ENCODE data around the gene PLCB2. TPM values are rescaled to one million over a fixed set of nuclear protein-coding genes. Genes with fewer than 3 reads are reported as not detected.

PLCB2 gene
- total and polyA plus RNA-seq, 5 experiments from 2014 or later = 14.5 to 166 (median 23.0) TPM

- Mint-ChIP-seq H3K36me3 (no peaks in the 10 kb centered on the region), H3K27ac (peak overlapping the region in 1 of 10 donors; percentile 43), H3K27me3 (no peaks in the 10 kb centered on the region), H3K4me3 (no peak overlapping the region), H3K4me1 (peaks cover 0 to 6% (median 2%) of the 10 kb centered on the region in 4 donors), H3K9me3 (no peaks in the 10 kb centered on the region)
- no peak for DNase-seq
- POLR2A ChIA-PET = no interaction called here
- ATAC-seq = no peak
Observed at GRCh38 chr15:40346579-40347558, 39.1 kb upstream of the PLCB2 start.

GRCh38 chr15:40345867-40346578 is 38.3 kb upstream of the PLCB2 start:
- no peaks in the 10 kb centered on the region for H3K27me3 Mint-ChIP-seq
- peaks cover 0 to 6% (median 2%) of the 10 kb centered on the region in 4 donors for H3K4me1 Mint-ChIP-seq
- DNase-seq (no peak), ATAC-seq (no peak)
- H3K9me3 Mint-ChIP-seq = no peaks in the 10 kb centered on the region
- H3K27ac Mint-ChIP-seq = no peak overlapping the region
- H3K4me3 Mint-ChIP-seq = no peak overlapping the region
- POLR2A ChIA-PET = interaction anchor here (1.7 kb wide), 1 partner anchor 22 kb away, joined by 5 read pairs; no protein-coding TSS in a partner anchor
- no peaks in the 10 kb centered on the region for H3K36me3 Mint-ChIP-seq

GRCh38 chr15:40345225-40345866 is 37.6 kb upstream of the PLCB2 start:
- H3K4me3 Mint-ChIP-seq = no peak overlapping the region
- no peak overlapping the region for H3K27ac Mint-ChIP-seq
- ATAC-seq (no peak), DNase-seq (no peak)
- POLR2A ChIA-PET = interaction anchor here (1.7 kb wide), 1 partner anchor 22 kb away, joined by 5 read pairs; no protein-coding TSS in a partner anchor
- no peaks in the 10 kb centered on the region for H3K36me3 Mint-ChIP-seq
- no peaks in the 10 kb centered on the region for H3K9me3 Mint-ChIP-seq
- H3K4me1 Mint-ChIP-seq = peaks cover 0 to 6% (median 2%) of the 10 kb centered on the region in 4 donors
- H3K27me3 Mint-ChIP-seq = no peaks in the 10 kb centered on the region

GRCh38 chr15:40344631-40345120 is 36.9 kb upstream of the PLCB2 start:
- Mint-ChIP-seq H3K9me3 (no peaks in the 10 kb centered on the region), H3K27ac (no peak overlapping the region), H3K36me3 (no peaks in the 10 kb centered on the region), H3K4me1 (peaks cover 0 to 6% (median 2%) of the 10 kb centered on the region in 4 donors), H3K27me3 (no peaks in the 10 kb centered on the region), H3K4me3 (no peak overlapping the region)
- peak; percentile 92 to 98 for ATAC-seq
- DNase-seq = peak; percentile 49 to 81 (median 68)
- POLR2A ChIA-PET = interaction anchor here (1.6 to 1.7 kb wide), 2 partner anchors 23 to 77 kb away, joined by 5 read pairs; no protein-coding TSS in a partner anchor

GRCh38 chr15:40344217-40344616 is 36.5 kb upstream of the PLCB2 start:
- Mint-ChIP-seq H3K9me3 (no peaks in the 10 kb centered on the region), H3K27ac (peak overlapping the region in 1 of 10 donors; percentile 21), H3K36me3 (no peaks in the 10 kb centered on the region), H3K27me3 (no peaks in the 10 kb centered on the region), H3K4me3 (no peak overlapping the region), H3K4me1 (peaks cover 0 to 6% (median 2%) of the 10 kb centered on the region in 4 donors)
- DNase-seq (no peak), ATAC-seq (no peak)
- POLR2A ChIA-PET = interaction anchor here (1.6 to 1.7 kb wide), 2 partner anchors 23 to 78 kb away, joined by 5 read pairs; no protein-coding TSS in a partner anchor

- ATAC-seq (no peak), DNase-seq (no peak)
- Mint-ChIP-seq H3K27ac (peak overlapping the region in 1 of 10 donors; percentile 47), H3K4me1 (peaks cover 0 to 5% (median 2%) of the 10 kb centered on the region in 4 donors), H3K27me3 (no peaks in the 10 kb centered on the region), H3K4me3 (no peak overlapping the region), H3K36me3 (no peaks in the 10 kb centered on the region), H3K9me3 (no peaks in the 10 kb centered on the region)
- POLR2A ChIA-PET = interaction anchor here (0.8 to 1.6 kb wide), 2 partner anchors 51 to 78 kb away, joined by 4 to 5 read pairs; no protein-coding TSS in a partner anchor
Observed at GRCh38 chr15:40343512-40343911, 35.8 kb upstream of the PLCB2 start.

GRCh38 chr15:40342416-40343320 is 34.9 kb upstream of the PLCB2 start:
- Mint-ChIP-seq H3K27me3 (peaks cover 0 to 3% (median 1%) of the 10 kb centered on the region in 5 donors), H3K4me3 (no peak overlapping the region), H3K4me1 (peaks cover 0 to 9% (median 8%) of the 10 kb centered on the region in 4 donors), H3K27ac (no peak overlapping the region), H3K9me3 (no peaks in the 10 kb centered on the region), H3K36me3 (no peaks in the 10 kb centered on the region)
- ATAC-seq = no peak
- POLR2A ChIA-PET = interaction anchor here (0.8 kb wide), 1 partner anchor 52 kb away, joined by 4 read pairs; no protein-coding TSS in a partner anchor
- DNase-seq = no peak

- Mint-ChIP-seq H3K9me3 (no peaks in the 10 kb centered on the region), H3K36me3 (no peaks in the 10 kb centered on the region), H3K4me1 (peaks cover 3 to 14% (median 8%) of the 10 kb centered on the region in 4 donors), H3K4me3 (no peak within 1 kb of the TSS), H3K27ac (no peak within 1 kb of the TSS), H3K27me3 (peaks cover 0 to 5% (median 1%) of the 10 kb centered on the region in 5 donors)
- ATAC-seq (no peak), DNase-seq (no peak)
- POLR2A ChIA-PET = no interaction called here
Observed at GRCh38 chr15:40340740-40341400, 33.1 kb upstream of the PLCB2 start, which contains the start of gene CCDC9B. Gene CCDC9B, minus strand, starts transcription at chr15:40340939. Its CDS starts 120 bp downstream, at chr15:40340819.

GRCh38 chr15:40340038-40340739 is 32.5 kb upstream of the PLCB2 start:
- no peak for ATAC-seq
- Mint-ChIP-seq H3K36me3 (no peaks in the 10 kb centered on the region), H3K9me3 (no peaks in the 10 kb centered on the region), H3K27ac (no peak overlapping the region), H3K4me1 (peaks cover 8 to 15% (median 9%) of the 10 kb centered on the region in 4 donors), H3K4me3 (no peak overlapping the region), H3K27me3 (peaks cover 0 to 5% (median 1%) of the 10 kb centered on the region in 5 donors)
- DNase-seq = no peak
- POLR2A ChIA-PET = interaction anchor here (5.1 kb wide), 1 partner anchor 33 kb away, joined by 48 read pairs; the partner anchor contains the start of gene PLCB2

- POLR2A ChIA-PET = interaction anchor here (2.9 to 5.1 kb wide), 2 partner anchors 16 to 32 kb away, joined by 11 to 48 read pairs; partner anchors contain the start of genes INAFM2 and PLCB2
- ATAC-seq (no peak), DNase-seq (no peak)
- Mint-ChIP-seq H3K27me3 (peaks cover 0 to 5% (median 1%) of the 10 kb centered on the region in 5 donors), H3K4me3 (no peak overlapping the region), H3K4me1 (peaks cover 10 to 16% (median 13%) of the 10 kb centered on the region in 4 donors), H3K36me3 (no peaks in the 10 kb centered on the region), H3K27ac (no peak overlapping the region), H3K9me3 (no peaks in the 10 kb centered on the region)
Observed at GRCh38 chr15:40339621-40339945, 31.8 kb upstream of the PLCB2 start.

All from naive thymus-derived CD8-positive, alpha-beta T cell (primary cell).